OCI-LY7 (cell line): ENCODE results near the gene CCDC148. TPM values are rescaled to one million over a fixed set of nuclear protein-coding genes. Genes with fewer than 3 reads are reported as not detected.

ENCODE experiments used
- BruUV-seq: library from RNA; stranded (reverse); fragments of 400-500 nt; replicated peaks from 2 replicates; lab custom pipeline; 2021; lab: Mats Ljungman, UMichigan
- CTCF ChIA-PET: fragments of 300-600 bp; sonication (Branson Sonifier 250); formaldehyde crosslinking; loops from one replicate; lab custom pipeline; 2022; ENCODE audit warnings: antibody characterized with exemption; ENCODE audit not compliant: unreplicated experiment; lab: Charles Lee
- POLR2A ChIA-PET: fragments of 300-600 bp; sonication (Branson Sonifier 250); formaldehyde crosslinking; loops from one replicate; lab custom pipeline; 2022; ENCODE audit warnings: antibody characterized with exemption; lab: Charles Lee
- DNase-seq: peaks from one replicate; pipeline ENCODE4 v3.0.0-alpha.2; 2015; ENCODE audit warnings: low spot score
- H2AFZ ChIP-seq: fragments of 200-600 bp; sonication (generic), shearing (Covaris generic); 2 replicates; pipeline ENCODE4 v1.6.1; 2014; ENCODE audit warnings: mild to moderate bottlenecking, antibody characterized with exemption, low read length, moderate library complexity
- H3K27ac ChIP-seq: fragments of 200-600 bp; sonication (generic); 2 replicates; pipeline ENCODE4 v1.5.1; 2014; ENCODE audit warnings: mixed run types, low read depth, mild to moderate bottlenecking, moderate library complexity, low read length, inconsistent platforms; ENCODE audit not compliant: poor library complexity, severe bottlenecking
- H3K36me3 ChIP-seq: fragments of 200-600 bp; sonication (generic); 2 replicates; pipeline ENCODE4 v1.6.1; 2014; ENCODE audit warnings: mild to moderate bottlenecking, antibody characterized with exemption, low read length, moderate library complexity, mixed read lengths; ENCODE audit not compliant: insufficient read depth
- H3K4me1 ChIP-seq: fragments of 200-600 bp; sonication (generic); 2 replicates; pipeline ENCODE4 v1.5.1; 2014; ENCODE audit warnings: mild to moderate bottlenecking, low read length; ENCODE audit not compliant: insufficient read depth, poor library complexity, severe bottlenecking
- H3K4me2 ChIP-seq: fragments of 200-600 bp; sonication (generic); 2 replicates; pipeline ENCODE4 v1.6.1; 2014; ENCODE audit warnings: mild to moderate bottlenecking, low read length
- H3K4me3 ChIP-seq: fragments of 200-600 bp; sonication (generic); 2 replicates; pipeline ENCODE4 v1.5.1; 2014; ENCODE audit warnings: mild to moderate bottlenecking, low read depth, low read length; ENCODE audit not compliant: poor library complexity, severe bottlenecking
- H3K79me2 ChIP-seq: fragments of 200-600 bp; sonication (generic); 2 replicates; pipeline ENCODE4 v1.6.1; 2016; ENCODE audit warnings: low read depth, mild to moderate bottlenecking, low read length, moderate library complexity, mixed read lengths; ENCODE audit not compliant: insufficient read depth
- H3K9me2 ChIP-seq: fragments of 200-600 bp; sonication (generic); 2 replicates; pipeline ENCODE4 v1.6.1; 2016; ENCODE audit warnings: mild to moderate bottlenecking, low read length, mixed read lengths; ENCODE audit not compliant: insufficient read depth
- H3K9me3 ChIP-seq: fragments of 200-600 bp; sonication (generic); 2 replicates; pipeline ENCODE4 v1.6.1; 2014; ENCODE audit warnings: mild to moderate bottlenecking, mixed run types, low read length, mixed read lengths
- H4K20me1 ChIP-seq: fragments of 200-600 bp; sonication (generic); 2 replicates; pipeline ENCODE4 v1.6.1; 2014; ENCODE audit warnings: mild to moderate bottlenecking, antibody characterized with exemption, low read length, moderate library complexity, mixed read lengths; ENCODE audit not compliant: insufficient read depth
- EZH2phosphoT487 ChIP-seq: fragments of 200-600 bp; sonication (generic); IDR thresholded peaks from 2 replicates; pipeline ENCODE4 v1.6.1; 2018; ENCODE audit warnings: low read depth, borderline replicate concordance, mild to moderate bottlenecking, mixed run types, antibody characterized with exemption, low read length, moderate library complexity, mixed read lengths
- intact Hi-C: fragments of 100-400 bp; cut with micrococcal nuclease; formaldehyde crosslinking; loops from one replicate; pipeline ENCODE4 v1.10.0; 2022; ENCODE audit not compliant: unreplicated experiment
- total RNA-seq, 2 experiments: library from RNA; depleted of rRNA in 1 of 2; stranded (reverse); fragments of >200 nt in 1 of 2; shearing (Covaris generic) in 1 of 2; gene quantifications; 2 replicates each; pipeline ENCODE4 v1.2.3, GENCODE V29; 2014 to 2022
- TF ChIP-seq, protein P1 (sequence below): fragments of 200-600 bp; sonication (generic); conservative IDR thresholded peaks from 2 replicates; pipeline ENCODE4 v1.5.1; 2014; ENCODE audit warnings: mild to moderate bottlenecking, antibody characterized with exemption, low read length, moderate library complexity, mixed read lengths

The CCDC148 gene
- total RNA-seq, 2 experiments from 2014 or later: 0.19 to 0.99 TPM

DNA sequence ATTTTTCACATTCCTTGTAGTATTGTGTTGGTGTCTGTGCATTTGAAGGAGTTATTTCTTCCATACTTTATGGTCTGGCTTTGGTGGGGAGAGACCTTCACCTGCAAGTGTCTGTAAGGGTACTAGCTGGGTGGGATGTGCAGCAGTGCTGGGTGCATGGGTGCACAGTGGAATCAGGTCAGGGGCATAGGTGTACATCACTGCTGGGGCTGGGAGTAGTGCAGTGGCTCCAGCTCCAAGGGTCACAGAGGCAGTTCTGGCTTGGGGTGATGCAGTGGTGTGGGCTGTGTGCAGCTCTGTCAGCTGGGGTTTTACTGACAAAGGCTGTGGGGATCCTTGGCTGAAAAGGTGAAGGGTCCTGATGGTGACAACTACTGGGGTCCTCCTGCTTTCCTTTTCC lies 44.8 kb downstream of the CCDC148 start:
- H3K9me2 ChIP-seq: no peaks in the 10 kb centered on the region
- no peaks in the 10 kb centered on the region for H3K9me3 ChIP-seq
- no peaks in the 10 kb centered on the region for H3K79me2 ChIP-seq
- intact Hi-C loops: no loop called here
- no peaks in the 10 kb centered on the region for H3K36me3 ChIP-seq
- CTCF ChIA-PET: no interaction called here
- no peaks in the 10 kb centered on the region for H3K4me1 ChIP-seq
- DNase-seq: no peak
- no peak overlapping the region for H2AFZ ChIP-seq
- no peak overlapping the region for H3K4me3 ChIP-seq
- no peak overlapping the region for H3K27ac ChIP-seq
- no peak overlapping the region for H3K4me2 ChIP-seq
- BruUV-seq: no TSS peak
- no peaks in the 10 kb centered on the region for H4K20me1 ChIP-seq
- TF ChIP-seq, protein P1, sequence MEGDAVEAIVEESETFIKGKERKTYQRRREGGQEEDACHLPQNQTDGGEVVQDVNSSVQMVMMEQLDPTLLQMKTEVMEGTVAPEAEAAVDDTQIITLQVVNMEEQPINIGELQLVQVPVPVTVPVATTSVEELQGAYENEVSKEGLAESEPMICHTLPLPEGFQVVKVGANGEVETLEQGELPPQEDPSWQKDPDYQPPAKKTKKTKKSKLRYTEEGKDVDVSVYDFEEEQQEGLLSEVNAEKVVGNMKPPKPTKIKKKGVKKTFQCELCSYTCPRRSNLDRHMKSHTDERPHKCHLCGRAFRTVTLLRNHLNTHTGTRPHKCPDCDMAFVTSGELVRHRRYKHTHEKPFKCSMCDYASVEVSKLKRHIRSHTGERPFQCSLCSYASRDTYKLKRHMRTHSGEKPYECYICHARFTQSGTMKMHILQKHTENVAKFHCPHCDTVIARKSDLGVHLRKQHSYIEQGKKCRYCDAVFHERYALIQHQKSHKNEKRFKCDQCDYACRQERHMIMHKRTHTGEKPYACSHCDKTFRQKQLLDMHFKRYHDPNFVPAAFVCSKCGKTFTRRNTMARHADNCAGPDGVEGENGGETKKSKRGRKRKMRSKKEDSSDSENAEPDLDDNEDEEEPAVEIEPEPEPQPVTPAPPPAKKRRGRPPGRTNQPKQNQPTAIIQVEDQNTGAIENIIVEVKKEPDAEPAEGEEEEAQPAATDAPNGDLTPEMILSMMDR: no peak
- TF ChIP-seq EZH2phosphoT487: no peak
- POLR2A ChIA-PET: no interaction called here

DNA sequence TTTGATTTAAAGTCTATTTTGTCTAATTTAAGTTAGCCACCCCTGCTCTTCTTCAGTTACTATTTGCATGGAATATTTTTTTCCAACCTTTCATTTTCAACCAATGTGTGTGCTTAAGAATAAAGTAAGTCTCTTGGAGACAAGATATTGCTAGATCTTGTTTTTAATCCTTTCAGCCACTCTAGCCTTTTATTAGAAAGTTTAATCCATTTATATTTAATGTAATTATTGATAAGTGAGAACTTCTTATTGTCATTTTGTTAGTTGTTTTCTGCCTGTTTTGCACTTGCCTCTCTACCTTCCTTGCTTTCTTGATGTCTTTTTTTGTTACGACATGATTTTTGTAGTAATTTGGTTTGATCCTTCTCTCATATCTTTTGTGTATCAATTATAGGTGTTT lies 46.4 kb downstream of the CCDC148 start:
- H3K27ac ChIP-seq: no peak overlapping the region
- no TSS peak for BruUV-seq
- no peaks in the 10 kb centered on the region for H3K36me3 ChIP-seq
- no peak for DNase-seq
- intact Hi-C loops: no loop called here
- no peak overlapping the region for H3K4me3 ChIP-seq
- TF ChIP-seq, protein P1: no peak
- no peak for TF ChIP-seq EZH2phosphoT487
- H2AFZ ChIP-seq: no peak overlapping the region
- H3K9me3 ChIP-seq: no peaks in the 10 kb centered on the region
- no peaks in the 10 kb centered on the region for H4K20me1 ChIP-seq
- ChIA-PET CTCF (no interaction called here), POLR2A (no interaction called here)
- no peaks in the 10 kb centered on the region for H3K4me1 ChIP-seq
- no peaks in the 10 kb centered on the region for H3K79me2 ChIP-seq
- H3K9me2 ChIP-seq: no peaks in the 10 kb centered on the region
- no peak overlapping the region for H3K4me2 ChIP-seq

GRCh38 chr2:158407031-158407430 lies 49.5 kb downstream of the CCDC148 start:
- no peak overlapping the region for H3K4me3 ChIP-seq
- H3K36me3 ChIP-seq: no peaks in the 10 kb centered on the region
- BruUV-seq: no TSS peak
- ChIA-PET CTCF (no interaction called here), POLR2A (interaction anchor here (0.7 kb wide), 1 partner anchor 364 kb away, joined by 3 read pairs; no protein-coding TSS in a partner anchor)
- H4K20me1 ChIP-seq: no peaks in the 10 kb centered on the region
- H3K4me2 ChIP-seq: no peak overlapping the region
- intact Hi-C loops: no loop called here
- no peaks in the 10 kb centered on the region for H3K4me1 ChIP-seq
- H2AFZ ChIP-seq: no peak overlapping the region
- no peak for TF ChIP-seq EZH2phosphoT487
- TF ChIP-seq, protein P1: no peak
- no peak for DNase-seq
- H3K9me2 ChIP-seq: no peaks in the 10 kb centered on the region
- no peaks in the 10 kb centered on the region for H3K9me3 ChIP-seq
- no peaks in the 10 kb centered on the region for H3K79me2 ChIP-seq
- H3K27ac ChIP-seq: no peak overlapping the region
